ENCODE data around the gene KIF13A. TPM values are rescaled to one million over a fixed set of nuclear protein-coding genes. Genes with fewer than 3 reads are reported as not detected.

The KIF13A gene
- total and polyA plus RNA-seq, 10 of the 15 experiments (the other 5 are each of a cell fraction or from before 2014, with no cell fraction given) = 0.02 to 0.26 (median 0.13) TPM; not detected in 2

GRCh38 chr6:17998003-17998402, 10.6 kb upstream of the KIF13A start:
- H3K27ac ChIP-seq (ENCODE audit: control insufficient read depth, insufficient read depth) = no peak overlapping the region
- SMC1A ChIA-PET (ENCODE audit: uncharacterized antibody, unreplicated experiment) = no interaction called here
- ATAC-seq (no peak), DNase-seq (ENCODE audit: low read depth, low spot score) (no peak), FAIRE-seq (no peak)
- CTCF ChIA-PET = no interaction called here
- in situ Hi-C loops (cut with MboI) = loop anchor here (10.0 kb wide), 1 partner anchor 267 kb away; the partner anchor contains the start of gene DEK
- H3K27me3 ChIP-seq (replicated peaks in 1 of 2; ENCODE audit: control insufficient read depth in 2 of 2, insufficient read depth in 2 of 2, low read length in 1 of 2) = peaks cover 0 to 3% of the 10 kb centered on the region in 2 experiments; a peak in 2 of 4 replicates
- no TSS peak for BruUV-seq (replicated peaks)
- no peak for TF ChIP-seq SMAD1 (IDR thresholded peaks at IDR 0.05; ENCODE audit: low read depth, partially characterized antibody)
- TF ChIP-seq BCLAF1 (IDR thresholded peaks at IDR 0.05) = no peak
- no peak for TF ChIP-seq PML (IDR thresholded peaks at IDR 0.05; ENCODE audit: low read length)
- no peak for TF ChIP-seq PBX3 (IDR thresholded peaks at IDR 0.05; ENCODE audit: insufficient replicate concordance, low read depth, low read length)
- no peak for TF ChIP-seq ZNF217 (IDR thresholded peaks at IDR 0.05)
- TF ChIP-seq PRDM15 (CRISPR knock-in tag; IDR thresholded peaks at IDR 0.05) = no peak
- TF ChIP-seq EP300 (IDR thresholded peaks at IDR 0.05; ENCODE audit: borderline replicate concordance in 1 of 2, control insufficient read depth in 1 of 2, low read depth in 2 of 2, low read length in 2 of 2) = no peak
- no peak for TF ChIP-seq MXI1 (IDR thresholded peaks at IDR 0.05; ENCODE audit: low read depth, low read length)
- no peak for TF ChIP-seq JUND (IDR thresholded peaks at IDR 0.05; ENCODE audit: low read depth, low read length)
- no peak for TF ChIP-seq ZBTB33 (IDR thresholded peaks at IDR 0.05)
- intact Hi-C loops (cut with micrococcal nuclease; ENCODE audit: unreplicated experiment) = no loop called here
- no peaks in the 10 kb centered on the region for H3K79me2 ChIP-seq (ENCODE audit: control insufficient read depth, insufficient read depth, low read length)
- no peak overlapping the region for H3K4me2 ChIP-seq (ENCODE audit: control insufficient read depth, insufficient read depth)
- no peaks in the 10 kb centered on the region for H3K9me3 ChIP-seq (replicated peaks; ENCODE audit: control insufficient read depth, insufficient read depth, low read length)
- no peak overlapping the region for H3K9ac ChIP-seq (ENCODE audit: control insufficient read depth, insufficient read depth, low read length)
- RAD21 ChIA-PET (ENCODE audit: unreplicated experiment) = no interaction called here
- POLR2A ChIA-PET = no interaction called here
- H3K4me1 ChIP-seq (ENCODE audit: control insufficient read depth, insufficient read depth, low read length) = peaks cover 7% of the 10 kb centered on the region
- H4K20me1 ChIP-seq (ENCODE audit: control insufficient read depth, insufficient read depth) = 0 out of 2 replicates have a peak, but pooled peaks cover under 1% of the 10 kb centered on the region
- H3K36me3 ChIP-seq (ENCODE audit: control insufficient read depth in 2 of 2, insufficient read depth in 2 of 2, low read length in 1 of 2) = no peaks in the 10 kb centered on the region
- no peak overlapping the region for H2AFZ ChIP-seq (ENCODE audit: control insufficient read depth, low read depth, low read length)
- WGBS (ENCODE audit: insufficient coverage, insufficient replicate concordance, low lambda C conversion rate, missing lambda C conversion rate) = 40% methylated on average over 3 of the region's 3 CpGs
- no peak overlapping the region for H3K4me3 ChIP-seq

Data from GM12878 (cell line).